ENCODE data around the gene RPH3AL. TPM values are rescaled to one million over a fixed set of nuclear protein-coding genes. Genes with fewer than 3 reads are reported as not detected.
"Not testable (repeated sequence)": the region's sequence is repeated elsewhere in the genome, so short reads cannot be mapped to it uniquely, and the experiment has no call there.

The RPH3AL gene
- total RNA-seq, 1 experiment from 2014 or later, result 2.5 TPM

GRCh38 chr17:201257-201656 lies 151.3 kb downstream of the RPH3AL start:
- DNase-seq (ENCODE audit: low read depth in 1 of 2, low spot score in 2 of 2); H3K4me3 ChIP-seq; H3K36me3 ChIP-seq; H3K4me1 ChIP-seq (replicated peaks); H3K27ac ChIP-seq; H3K9me3 ChIP-seq (replicated peaks); H3K27me3 ChIP-seq (replicated peaks): not testable (repeated sequence)

GRCh38 chr17:200586-200985 lies 152.0 kb downstream of the RPH3AL start:
- H3K27ac ChIP-seq, result no peak overlapping the region
- H3K27me3 ChIP-seq (replicated peaks), result no peaks in the 10 kb centered on the region
- no peaks in the 10 kb centered on the region for H3K36me3 ChIP-seq
- DNase-seq (ENCODE audit: low read depth in 1 of 2, low spot score in 2 of 2), result no peak
- H3K9me3 ChIP-seq (replicated peaks), result no peaks in the 10 kb centered on the region
- no peaks in the 10 kb centered on the region for H3K4me1 ChIP-seq (replicated peaks)
- no peak overlapping the region for H3K4me3 ChIP-seq

GRCh38 chr17:199806-200545 lies 152.6 kb downstream of the RPH3AL start:
- H3K9me3 ChIP-seq (replicated peaks), result no peaks in the 10 kb centered on the region
- H3K36me3 ChIP-seq, result no peaks in the 10 kb centered on the region
- H3K4me3 ChIP-seq, result no peak overlapping the region
- H3K4me1 ChIP-seq (replicated peaks), result no peaks in the 10 kb centered on the region
- H3K27me3 ChIP-seq (replicated peaks), result no peaks in the 10 kb centered on the region
- DNase-seq (ENCODE audit: low read depth in 1 of 2, low spot score in 2 of 2), result no peak
- H3K27ac ChIP-seq, result no peak overlapping the region

GRCh38 chr17:199191-199604 lies 153.4 kb downstream of the RPH3AL start:
- Histone ChIP-seq H3K27ac (no peak overlapping the region), H3K4me1 (replicated peaks) (no peaks in the 10 kb centered on the region), H3K27me3 (replicated peaks) (no peaks in the 10 kb centered on the region), H3K4me3 (no peak overlapping the region), H3K36me3 (no peaks in the 10 kb centered on the region), H3K9me3 (replicated peaks) (no peaks in the 10 kb centered on the region)
- DNase-seq (ENCODE audit: low read depth in 1 of 2, low spot score in 2 of 2), result no peak

GRCh38 chr17:198225-198624 lies 154.4 kb downstream of the RPH3AL start:
- not testable (repeated sequence) for H3K27ac ChIP-seq; H3K27me3 ChIP-seq (replicated peaks); DNase-seq (ENCODE audit: low read depth in 1 of 2, low spot score in 2 of 2); H3K9me3 ChIP-seq (replicated peaks); H3K4me1 ChIP-seq (replicated peaks); H3K4me3 ChIP-seq; H3K36me3 ChIP-seq

DNA sequence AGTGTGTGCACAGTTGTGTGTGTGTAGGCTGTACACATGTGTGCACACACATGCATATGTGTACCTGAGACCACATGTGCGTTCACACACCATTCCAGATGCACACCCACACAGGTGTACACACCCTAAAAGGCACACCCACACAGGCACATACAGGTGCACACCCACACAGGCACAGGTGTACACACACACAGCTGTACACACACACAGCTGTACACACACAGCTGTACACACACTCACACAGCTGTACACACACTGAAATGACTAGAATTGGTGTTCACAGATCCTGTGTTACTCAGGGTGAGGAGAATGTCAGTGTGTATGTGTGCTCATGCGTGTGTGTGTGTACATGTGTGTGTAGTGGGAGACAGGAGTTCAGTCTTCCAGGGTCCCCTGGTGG lies 155.3 kb downstream of the RPH3AL start:
- Histone ChIP-seq H3K27ac (no peak overlapping the region), H3K4me1 (replicated peaks) (no peaks in the 10 kb centered on the region), H3K9me3 (replicated peaks) (no peaks in the 10 kb centered on the region; the same call in 1 of the 2 replicates), H3K36me3 (no peaks in the 10 kb centered on the region), H3K27me3 (replicated peaks) (no peaks in the 10 kb centered on the region), H3K4me3 (no peak overlapping the region)
- no peak for DNase-seq (ENCODE audit: low read depth in 1 of 2, low spot score in 2 of 2)

GRCh38 chr17:194828-195602 lies 157.6 kb downstream of the RPH3AL start:
- Histone ChIP-seq H3K4me3 (no peak overlapping the region), H3K27me3 (replicated peaks) (no peaks in the 10 kb centered on the region), H3K4me1 (replicated peaks) (no peaks in the 10 kb centered on the region), H3K27ac (no peak overlapping the region), H3K36me3 (no peaks in the 10 kb centered on the region), H3K9me3 (replicated peaks) (no peaks in the 10 kb centered on the region; the same call in 1 of the 2 replicates)
- no peak for DNase-seq (ENCODE audit: low read depth in 1 of 2, low spot score in 2 of 2)

GRCh38 chr17:193841-194806 lies 158.5 kb downstream of the RPH3AL start:
- Histone ChIP-seq H3K4me3 (no peak overlapping the region), H3K4me1 (replicated peaks) (no peaks in the 10 kb centered on the region), H3K27ac (no peak overlapping the region), H3K9me3 (replicated peaks) (no peaks in the 10 kb centered on the region; the same call in 1 of the 2 replicates), H3K27me3 (replicated peaks) (no peaks in the 10 kb centered on the region), H3K36me3 (no peaks in the 10 kb centered on the region)
- DNase-seq (ENCODE audit: low read depth in 1 of 2, low spot score in 2 of 2), result no peak

DNA sequence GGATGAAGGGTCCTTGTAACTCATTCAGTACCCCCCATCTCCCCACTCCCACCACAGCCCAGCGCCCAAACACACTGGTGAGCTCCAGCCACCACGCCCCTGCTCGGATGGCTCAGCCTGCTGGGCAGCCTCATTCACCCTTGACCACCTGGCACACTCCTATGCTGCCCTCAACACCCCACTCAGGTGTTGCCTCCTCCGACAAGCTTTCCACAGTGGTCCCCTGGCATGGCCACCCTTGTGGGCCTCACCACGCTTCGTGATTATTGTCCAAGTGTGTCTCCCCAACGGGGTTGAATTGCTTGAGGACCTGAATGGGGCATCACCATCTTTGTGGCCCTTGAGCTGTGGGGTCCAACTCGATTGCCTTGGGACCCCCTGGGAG lies 159.2 kb downstream of the RPH3AL start:
- Histone ChIP-seq H3K36me3 (no peaks in the 10 kb centered on the region), H3K4me3 (no peak overlapping the region), H3K27ac (no peak overlapping the region), H3K9me3 (replicated peaks) (no peaks in the 10 kb centered on the region; the same call in 1 of the 2 replicates), H3K27me3 (replicated peaks) (no peaks in the 10 kb centered on the region), H3K4me1 (replicated peaks) (no peaks in the 10 kb centered on the region)
- no peak for DNase-seq (ENCODE audit: low read depth in 1 of 2, low spot score in 2 of 2)

- Histone ChIP-seq H3K27ac (no peak overlapping the region), H3K4me3 (no peak overlapping the region), H3K9me3 (replicated peaks) (no peaks in the 10 kb centered on the region; the same call in 1 of the 2 replicates), H3K4me1 (replicated peaks) (no peaks in the 10 kb centered on the region), H3K27me3 (replicated peaks) (no peaks in the 10 kb centered on the region; the same call in 1 of the 2 replicates), H3K36me3 (no peaks in the 10 kb centered on the region)
- no peak for DNase-seq (ENCODE audit: low read depth in 1 of 2, low spot score in 2 of 2)
These were observed 159.8 kb downstream of the RPH3AL start for GRCh38 chr17:192666-193425.

DNA sequence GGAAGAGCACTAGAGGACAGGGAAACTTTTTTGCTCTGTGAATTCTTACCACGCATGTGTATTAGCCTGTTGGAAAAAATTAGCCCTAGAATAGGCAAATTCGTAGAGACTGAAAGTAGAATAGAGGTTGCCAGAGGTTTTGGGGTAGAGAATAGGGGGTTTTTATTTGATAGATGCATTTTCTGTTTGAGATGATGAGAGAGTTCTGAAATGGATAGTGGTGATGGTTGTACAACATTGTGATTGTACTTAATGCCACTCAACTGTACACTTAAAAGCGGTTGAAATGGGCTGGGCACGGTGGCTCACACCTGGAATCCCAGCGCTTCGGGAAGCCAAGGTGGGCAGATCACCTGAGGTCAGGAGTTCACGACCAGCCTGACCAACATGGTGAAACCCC lies 163.2 kb downstream of the RPH3AL start:
- Histone ChIP-seq H3K4me3 (no peak overlapping the region), H3K27ac (no peak overlapping the region), H3K9me3 (replicated peaks) (no peaks in the 10 kb centered on the region; the same call in 1 of the 2 replicates), H3K4me1 (replicated peaks) (no peaks in the 10 kb centered on the region), H3K36me3 (no peaks in the 10 kb centered on the region), H3K27me3 (replicated peaks) (peaks cover 3% of the 10 kb centered on the region)
- DNase-seq (ENCODE audit: low read depth in 1 of 2, low spot score in 2 of 2), result no peak

- Histone ChIP-seq H3K4me3 (no peak overlapping the region), H3K4me1 (replicated peaks) (no peaks in the 10 kb centered on the region), H3K27me3 (replicated peaks) (peaks cover 16% of the 10 kb centered on the region), H3K27ac (no peak overlapping the region), H3K9me3 (replicated peaks) (no peaks in the 10 kb centered on the region), H3K36me3 (no peaks in the 10 kb centered on the region)
- no peak for DNase-seq (ENCODE audit: low read depth in 1 of 2, low spot score in 2 of 2)
These were observed 165.5 kb downstream of the RPH3AL start for GRCh38 chr17:187130-187529.

Data from SJSA1 (cell line).